Stimulated activated CD4-positive, alpha-beta T cell treated with anti-CD3 and anti-CD28 coated beads, Interleukin-4, amount 100 ng/mL, for 48 hours (primary cell): ENCODE measurements around the gene ADAMTS17.

ENCODE experiments used
- DNase-seq, 2 donors: peaks; one replicate each; pipeline ENCODE4 v3.0.0-alpha.2; 2020; ENCODE audit warnings: low read depth in 2 of 2

The ADAMTS17 gene

DNA sequence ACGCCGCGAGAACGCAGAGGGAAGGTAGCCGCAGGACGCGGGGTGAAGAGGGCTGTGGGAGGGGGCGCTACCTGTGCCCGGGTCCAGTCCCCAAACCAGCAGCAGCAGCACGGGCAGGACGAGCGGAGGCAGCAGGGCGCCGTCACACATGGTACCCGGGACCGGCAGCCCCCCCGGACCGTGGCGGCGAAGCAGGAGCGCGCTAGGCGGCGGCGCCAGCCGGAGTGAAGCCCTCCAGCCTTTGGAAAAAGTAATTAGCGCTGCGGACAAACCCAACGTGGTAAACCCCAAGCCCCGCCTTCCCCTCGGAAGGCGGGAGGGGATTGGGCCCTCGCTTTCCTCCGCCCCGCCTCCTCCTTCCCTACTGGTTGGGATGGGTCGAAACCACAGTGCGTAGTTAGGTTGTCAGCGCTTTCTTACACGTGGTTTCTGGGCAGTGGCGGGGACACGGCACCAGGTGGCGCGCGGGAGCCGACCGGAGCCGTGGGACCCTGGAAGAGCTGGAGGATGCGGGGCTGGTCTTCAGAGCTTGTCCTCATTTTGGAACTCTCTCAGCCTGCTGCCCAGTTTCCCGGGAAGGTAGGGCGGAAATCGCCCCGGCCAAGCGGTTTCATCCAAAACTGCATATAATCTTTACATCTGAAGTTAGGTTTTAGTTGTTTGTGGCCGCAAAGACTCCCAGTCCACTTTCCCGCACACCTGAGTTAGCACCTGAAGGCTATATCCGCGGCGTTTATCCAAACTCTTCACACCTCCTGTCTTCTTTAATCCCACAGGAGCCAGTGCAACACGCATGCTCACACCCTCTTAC is at the start of gene ADAMTS17:
Gene ADAMTS17, minus strand, starts transcription at position 226 of the 811 bp plus-strand sequence. Its CDS starts 76 bp downstream, at position 150.
- peak; percentile 87 to 94 for DNase-seq

DNA sequence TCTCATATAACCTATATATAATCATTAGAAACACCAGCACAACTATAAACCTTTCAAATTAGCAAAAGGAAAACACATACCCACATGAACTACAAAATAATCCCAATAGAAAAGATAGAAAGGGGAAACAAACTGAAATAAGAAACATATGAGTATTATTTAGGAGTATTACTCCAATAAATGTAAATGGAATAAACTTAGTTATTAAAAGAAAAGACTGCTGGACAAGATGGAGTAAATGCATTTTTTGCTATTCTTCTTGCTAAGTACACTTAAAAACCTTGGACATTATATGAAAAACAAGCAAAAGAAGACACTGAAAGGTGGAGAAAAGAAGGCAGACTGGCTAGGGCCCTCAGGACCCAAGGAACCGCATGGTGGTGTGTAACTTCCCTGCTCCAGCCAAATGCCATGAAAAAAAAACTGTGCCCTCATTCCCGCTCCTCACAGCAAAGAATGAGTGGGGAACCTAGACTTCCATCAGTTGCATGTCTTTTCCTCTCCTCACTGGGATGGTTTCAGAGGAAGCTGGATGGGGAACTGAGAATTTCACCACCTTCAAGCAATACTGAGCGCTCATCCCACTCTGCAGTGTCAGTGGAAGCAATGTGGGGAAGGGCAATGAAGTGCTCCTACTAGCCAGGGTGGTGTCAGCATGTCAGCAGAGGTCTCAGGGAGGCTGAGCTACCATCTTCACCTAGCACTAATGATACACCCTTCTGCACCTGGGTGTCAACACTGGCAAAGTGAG is 43.7 kb upstream of the ADAMTS17 start:
- DNase-seq: no peak

GRCh38 chr15:100384108-100384410 is 42.3 kb upstream of the ADAMTS17 start:
- DNase-seq: no peak

GRCh38 chr15:100383302-100384107 is 41.7 kb upstream of the ADAMTS17 start:
- no peak for DNase-seq

- no peak for DNase-seq
These were observed 32.2 kb upstream of the ADAMTS17 start for GRCh38 chr15:100373942-100374341.

GRCh38 chr15:100373120-100373896 is 31.5 kb upstream of the ADAMTS17 start:
- no peak for DNase-seq

DNA sequence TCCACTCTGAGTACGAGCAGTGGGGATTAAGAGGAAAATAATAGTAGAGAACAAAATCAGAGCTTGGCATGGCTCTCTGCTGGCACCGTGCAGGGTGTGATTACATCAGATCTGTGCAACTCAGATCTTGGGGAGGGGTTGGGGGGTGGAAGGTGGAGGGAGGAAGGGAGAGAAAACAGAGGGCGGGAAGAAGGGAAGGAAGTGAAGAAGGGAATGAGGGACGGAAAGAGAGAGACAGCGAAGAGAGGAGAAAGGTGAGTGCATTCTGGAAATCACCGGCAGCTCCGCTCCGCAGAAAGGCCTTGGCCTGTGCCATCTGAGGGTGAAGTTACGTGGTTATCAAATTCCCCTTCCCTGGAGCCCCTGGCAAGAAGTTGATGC is 31.0 kb upstream of the ADAMTS17 start:
- no peak for DNase-seq

- DNase-seq: no peak
These were observed 13.6 kb upstream of the ADAMTS17 start for GRCh38 chr15:100355342-100355741.

DNA sequence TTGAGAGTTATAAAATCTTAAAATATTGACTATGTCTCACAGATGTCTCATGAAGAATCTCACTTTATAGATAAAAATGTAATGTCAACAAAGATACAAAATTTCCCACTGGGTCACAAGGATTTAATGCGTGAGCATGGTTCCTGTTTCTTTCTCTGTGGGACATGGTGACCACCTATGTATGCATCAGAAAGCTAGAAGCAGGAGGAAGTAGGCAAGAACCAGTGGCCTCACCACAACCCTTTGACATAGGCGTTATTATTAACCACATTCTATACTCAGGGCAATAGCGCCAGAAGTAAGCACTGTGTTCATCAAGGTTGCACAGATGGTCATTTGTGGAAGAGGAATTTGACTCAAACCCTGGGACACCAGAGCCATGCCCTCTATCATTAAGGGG is 11.7 kb upstream of the ADAMTS17 start:
- DNase-seq: no peak

- DNase-seq: no peak
These were observed 8.9 kb upstream of the ADAMTS17 start for GRCh38 chr15:100350434-100351226.

- peak; percentile 82 to 88 for DNase-seq
These were observed 8.1 kb upstream of the ADAMTS17 start for GRCh38 chr15:100349696-100350433.

GRCh38 chr15:100349321-100349695 is 7.5 kb upstream of the ADAMTS17 start:
- DNase-seq: no peak

GRCh38 chr15:100348578-100348977 is 6.8 kb upstream of the ADAMTS17 start:
- no peak for DNase-seq

DNA sequence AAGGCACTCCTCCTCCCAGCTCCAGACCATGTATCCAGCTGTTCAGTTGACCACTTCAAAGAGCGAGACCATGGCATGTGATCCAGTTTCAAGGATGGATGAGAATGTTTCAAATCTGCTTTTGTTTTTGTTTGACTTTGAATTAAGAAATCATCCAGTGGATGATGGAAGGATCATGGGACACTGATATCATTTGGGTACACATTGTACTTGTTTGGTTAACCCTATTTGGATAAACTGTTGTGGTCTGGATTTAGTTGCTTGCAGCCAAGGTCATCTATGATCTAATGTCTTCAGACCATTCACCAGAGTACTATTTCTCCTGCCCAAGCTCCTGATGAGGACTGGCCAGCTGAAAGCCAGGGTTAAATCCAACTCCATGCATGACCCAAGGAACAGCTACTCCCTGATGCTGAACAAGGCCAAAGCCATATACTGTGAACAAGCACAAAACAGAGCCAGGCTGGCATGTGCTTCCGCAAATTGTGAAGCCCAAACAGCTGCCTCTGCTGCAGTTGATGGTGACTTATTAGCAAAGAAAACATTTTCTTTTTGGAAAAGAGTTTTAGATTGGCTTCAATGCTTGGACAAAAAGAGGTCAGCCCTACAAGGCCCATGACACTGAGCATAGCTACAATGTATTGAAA is 5.2 kb upstream of the ADAMTS17 start:
- no peak for DNase-seq

DNA sequence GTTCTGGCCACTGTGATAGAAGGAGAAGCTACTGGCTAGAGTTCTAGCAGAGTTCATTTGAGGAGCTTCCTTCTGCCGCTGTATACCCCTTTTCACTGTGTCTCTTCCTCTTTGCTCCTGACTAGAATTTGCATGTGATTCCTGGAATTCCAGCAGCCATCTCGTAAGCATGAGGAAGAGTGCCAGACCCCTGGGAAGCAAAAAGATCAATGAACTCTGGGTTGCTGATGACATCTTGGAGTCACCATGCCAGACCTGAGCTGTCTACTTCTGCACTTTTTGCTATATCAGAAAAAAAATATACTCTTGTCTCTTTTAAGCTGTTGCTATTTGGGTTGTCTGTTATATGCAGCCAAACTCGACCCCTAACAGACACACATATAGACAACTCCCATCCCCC is 3.7 kb upstream of the ADAMTS17 start:
- no peak for DNase-seq

- no peak for DNase-seq
These were observed 1.5 kb upstream of the ADAMTS17 start for GRCh38 chr15:100343251-100343650.

DNA sequence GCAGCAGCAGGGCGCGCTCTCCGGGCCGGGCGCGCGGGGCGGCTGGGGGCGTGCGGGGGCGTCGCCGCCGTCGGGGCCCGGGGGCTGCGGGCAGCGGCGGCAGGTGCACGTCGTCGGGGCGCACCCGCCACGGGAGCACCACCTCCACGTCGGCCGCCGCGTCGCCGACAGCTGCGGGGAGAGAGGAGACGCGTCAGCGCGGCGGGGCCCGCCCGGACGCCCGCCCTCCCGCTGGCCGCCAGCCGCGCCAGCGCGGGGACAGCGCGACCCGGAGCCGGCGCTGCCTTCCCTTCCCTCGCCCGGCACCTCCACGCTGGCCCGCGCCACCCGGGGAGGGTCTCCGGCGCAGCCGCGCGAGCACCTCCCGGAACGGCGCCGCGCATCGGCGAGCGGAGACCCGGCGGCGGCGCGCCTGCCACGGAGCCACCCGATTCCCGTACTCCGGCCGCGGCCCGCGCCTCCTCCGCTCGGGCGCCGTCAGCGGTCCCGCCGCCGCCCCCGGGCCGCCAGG is 481 bp downstream of the ADAMTS17 start:
- DNase-seq: no peak

DNA sequence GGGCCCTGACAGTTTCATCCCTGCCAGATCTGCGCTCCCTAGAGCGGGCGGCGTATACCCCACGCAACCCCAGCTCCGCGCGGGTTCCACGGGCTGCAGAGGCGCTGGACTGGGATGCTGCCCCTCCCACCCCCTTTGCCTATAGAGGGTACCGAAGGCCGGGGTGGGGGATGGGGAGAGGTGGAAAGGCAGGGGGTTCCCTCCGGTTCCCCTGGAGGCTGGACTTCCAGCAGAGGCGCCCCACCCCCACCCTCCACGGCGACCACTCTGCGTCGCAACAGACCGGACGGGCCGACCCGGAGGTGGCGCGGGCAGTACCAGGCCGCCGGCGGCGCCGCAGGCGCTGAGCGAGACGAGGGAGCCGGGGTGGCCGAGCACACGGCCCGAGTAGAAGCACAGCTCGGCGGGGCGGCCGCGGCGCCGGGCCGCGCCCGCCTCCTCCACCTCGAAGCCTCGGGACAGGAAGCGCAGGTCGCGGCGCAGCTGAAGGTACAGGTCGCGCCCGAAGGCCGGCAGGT is 995 bp downstream of the ADAMTS17 start:
- DNase-seq: no peak

DNA sequence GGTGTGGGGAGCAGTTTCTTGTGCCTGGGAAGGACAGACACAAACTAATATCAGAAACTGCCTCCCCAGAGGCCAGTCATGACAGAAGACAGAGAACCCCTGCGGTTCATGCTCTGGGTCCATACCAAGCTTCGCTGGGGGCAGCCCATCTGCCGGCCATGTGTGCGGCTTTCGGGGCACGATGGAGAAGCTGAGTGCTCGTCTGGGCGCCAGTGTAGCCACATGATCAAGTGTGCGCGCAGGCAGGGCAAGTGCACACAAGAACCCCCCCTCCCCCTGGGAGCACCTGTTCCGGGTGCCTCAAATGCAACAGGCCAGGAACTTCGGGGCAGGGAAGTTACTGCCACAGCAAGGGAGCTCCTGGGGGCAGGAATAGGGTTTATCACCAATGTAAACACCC is 1.8 kb downstream of the ADAMTS17 start:
- no peak for DNase-seq
